ENCODE results near the gene P2RY6.

DNA sequence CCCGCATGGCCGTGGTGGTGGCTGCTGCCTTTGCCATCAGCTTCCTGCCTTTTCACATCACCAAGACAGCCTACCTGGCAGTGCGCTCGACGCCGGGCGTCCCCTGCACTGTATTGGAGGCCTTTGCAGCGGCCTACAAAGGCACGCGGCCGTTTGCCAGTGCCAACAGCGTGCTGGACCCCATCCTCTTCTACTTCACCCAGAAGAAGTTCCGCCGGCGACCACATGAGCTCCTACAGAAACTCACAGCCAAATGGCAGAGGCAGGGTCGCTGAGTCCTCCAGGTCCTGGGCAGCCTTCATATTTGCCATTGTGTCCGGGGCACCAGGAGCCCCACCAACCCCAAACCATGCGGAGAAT is 25.1 kb downstream of the P2RY6 start:
- no peak for TF ChIP-seq EZH2 (IDR thresholded peaks at IDR 0.05; ENCODE audit: low read length)
- TF ChIP-seq, protein P1, sequence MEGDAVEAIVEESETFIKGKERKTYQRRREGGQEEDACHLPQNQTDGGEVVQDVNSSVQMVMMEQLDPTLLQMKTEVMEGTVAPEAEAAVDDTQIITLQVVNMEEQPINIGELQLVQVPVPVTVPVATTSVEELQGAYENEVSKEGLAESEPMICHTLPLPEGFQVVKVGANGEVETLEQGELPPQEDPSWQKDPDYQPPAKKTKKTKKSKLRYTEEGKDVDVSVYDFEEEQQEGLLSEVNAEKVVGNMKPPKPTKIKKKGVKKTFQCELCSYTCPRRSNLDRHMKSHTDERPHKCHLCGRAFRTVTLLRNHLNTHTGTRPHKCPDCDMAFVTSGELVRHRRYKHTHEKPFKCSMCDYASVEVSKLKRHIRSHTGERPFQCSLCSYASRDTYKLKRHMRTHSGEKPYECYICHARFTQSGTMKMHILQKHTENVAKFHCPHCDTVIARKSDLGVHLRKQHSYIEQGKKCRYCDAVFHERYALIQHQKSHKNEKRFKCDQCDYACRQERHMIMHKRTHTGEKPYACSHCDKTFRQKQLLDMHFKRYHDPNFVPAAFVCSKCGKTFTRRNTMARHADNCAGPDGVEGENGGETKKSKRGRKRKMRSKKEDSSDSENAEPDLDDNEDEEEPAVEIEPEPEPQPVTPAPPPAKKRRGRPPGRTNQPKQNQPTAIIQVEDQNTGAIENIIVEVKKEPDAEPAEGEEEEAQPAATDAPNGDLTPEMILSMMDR (optimal IDR thresholded peaks at IDR 0.05 in 1 of 3, IDR thresholded peaks at IDR 0.05 in 1 of 3, conservative IDR thresholded peaks at IDR 0.05 in 1 of 3; ENCODE audit: extremely low read depth in 1 of 3, insufficient read depth in 2 of 3, low read length in 3 of 3) = no peak

All from keratinocyte (primary cell).